ENCODE measurements around the gene RAB30.

DNA sequence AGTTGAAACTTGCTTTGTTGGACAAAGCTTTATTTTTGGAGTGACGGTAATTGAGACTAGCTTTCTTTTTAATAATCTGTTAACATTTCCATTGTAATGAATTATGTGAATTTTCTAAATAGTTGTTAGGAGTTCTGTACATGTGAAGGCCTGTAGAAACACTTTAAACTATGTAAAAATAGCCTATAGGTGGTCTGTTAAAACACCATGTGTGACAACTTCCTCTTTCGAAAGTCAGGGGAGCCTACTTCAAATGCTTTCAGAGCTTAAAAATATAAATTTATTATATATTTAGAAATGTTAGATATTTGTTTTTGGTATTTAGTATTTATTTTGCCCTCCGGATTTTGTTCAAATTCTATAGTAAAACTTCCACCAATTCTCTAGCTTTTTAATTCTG lies 141.5 kb downstream of the RAB30 start:
- TF ChIP-seq ZNF585B (tag by site-specific recombination; IDR thresholded peaks at IDR 0.05) (no peak), ZNF311 (tag by site-specific recombination; IDR thresholded peaks at IDR 0.05; ENCODE audit: borderline replicate concordance) (no peak), ZNF175 (tag by site-specific recombination; IDR thresholded peaks at IDR 0.05) (no peak), ZNF335 (tag by site-specific recombination; conservative IDR thresholded peaks at IDR 0.05) (no peak), ZNF121 (tag by site-specific recombination; IDR thresholded peaks at IDR 0.05) (no peak)
- TF ChIP-seq, protein P1, sequence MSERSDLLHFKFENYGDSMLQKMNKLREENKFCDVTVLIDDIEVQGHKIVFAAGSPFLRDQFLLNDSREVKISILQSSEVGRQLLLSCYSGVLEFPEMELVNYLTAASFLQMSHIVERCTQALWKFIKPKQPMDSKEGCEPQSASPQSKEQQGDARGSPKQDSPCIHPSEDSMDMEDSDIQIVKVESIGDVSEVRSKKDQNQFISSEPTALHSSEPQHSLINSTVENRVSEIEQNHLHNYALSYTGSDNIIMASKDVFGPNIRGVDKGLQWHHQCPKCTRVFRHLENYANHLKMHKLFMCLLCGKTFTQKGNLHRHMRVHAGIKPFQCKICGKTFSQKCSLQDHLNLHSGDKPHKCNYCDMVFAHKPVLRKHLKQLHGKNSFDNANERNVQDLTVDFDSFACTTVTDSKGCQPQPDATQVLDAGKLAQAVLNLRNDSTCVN (tag by site-specific recombination; optimal IDR thresholded peaks at IDR 0.05), result no peak
- TF ChIP-seq, protein P2, sequence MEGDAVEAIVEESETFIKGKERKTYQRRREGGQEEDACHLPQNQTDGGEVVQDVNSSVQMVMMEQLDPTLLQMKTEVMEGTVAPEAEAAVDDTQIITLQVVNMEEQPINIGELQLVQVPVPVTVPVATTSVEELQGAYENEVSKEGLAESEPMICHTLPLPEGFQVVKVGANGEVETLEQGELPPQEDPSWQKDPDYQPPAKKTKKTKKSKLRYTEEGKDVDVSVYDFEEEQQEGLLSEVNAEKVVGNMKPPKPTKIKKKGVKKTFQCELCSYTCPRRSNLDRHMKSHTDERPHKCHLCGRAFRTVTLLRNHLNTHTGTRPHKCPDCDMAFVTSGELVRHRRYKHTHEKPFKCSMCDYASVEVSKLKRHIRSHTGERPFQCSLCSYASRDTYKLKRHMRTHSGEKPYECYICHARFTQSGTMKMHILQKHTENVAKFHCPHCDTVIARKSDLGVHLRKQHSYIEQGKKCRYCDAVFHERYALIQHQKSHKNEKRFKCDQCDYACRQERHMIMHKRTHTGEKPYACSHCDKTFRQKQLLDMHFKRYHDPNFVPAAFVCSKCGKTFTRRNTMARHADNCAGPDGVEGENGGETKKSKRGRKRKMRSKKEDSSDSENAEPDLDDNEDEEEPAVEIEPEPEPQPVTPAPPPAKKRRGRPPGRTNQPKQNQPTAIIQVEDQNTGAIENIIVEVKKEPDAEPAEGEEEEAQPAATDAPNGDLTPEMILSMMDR (tag by site-specific recombination; IDR thresholded peaks at IDR 0.05), result no peak
- TF ChIP-seq, protein P3, sequence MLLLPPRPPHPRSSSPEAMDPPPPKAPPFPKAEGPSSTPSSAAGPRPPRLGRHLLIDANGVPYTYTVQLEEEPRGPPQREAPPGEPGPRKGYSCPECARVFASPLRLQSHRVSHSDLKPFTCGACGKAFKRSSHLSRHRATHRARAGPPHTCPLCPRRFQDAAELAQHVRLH (tag by site-specific recombination; IDR thresholded peaks at IDR 0.05), result no peak
